Ovary (tissue), 9 donors: Measurements from ENCODE around the gene CRIM1. TPM values are rescaled to one million over a fixed set of nuclear protein-coding genes. Genes with fewer than 3 reads are reported as not detected.

Source experiments
- DNase-seq, 5 donors: peaks; one replicate each; pipeline ENCODE4 v3.0.0-alpha.2; 2019 to 2020
- H3K27ac ChIP-seq, 2 donors: fragments of 200-600 bp; one replicate each; pipeline versions ENCODE4 v1.5.1 to v1.8.0; 2019 to 2022
- H3K27me3 ChIP-seq: fragments of 200-600 bp; one replicate; pipeline ENCODE4 v1.8.0; 2022
- H3K36me3 ChIP-seq: fragments of 200-600 bp; sonication (generic); one replicate; pipeline ENCODE4 v1.5.1; 2019
- H3K4me1 ChIP-seq: one replicate; pipeline ENCODE4 v1.8.1; 2013; ENCODE audit warnings: mild to moderate bottlenecking, moderate library complexity; ENCODE audit not compliant: insufficient read depth
- H3K4me3 ChIP-seq: fragments of 200-600 bp; sonication (generic); one replicate; pipeline ENCODE4 v1.5.1; 2017
- H3K9me3 ChIP-seq, 2 donors: fragments of 200-600 bp in 1 of 2; sonication (generic) in 1 of 2; one replicate each; pipeline versions ENCODE4 v1.5.1 to v1.8.1; 2013 to 2019; ENCODE audit warnings: mild to moderate bottlenecking in 1 of 2, moderate library complexity in 1 of 2
- CTCF ChIP-seq, 3 donors: fragments of 450-650 bp in 2 of 3; fragments of 200-600 bp in 1 of 3; IDR thresholded peaks; one replicate each; pipeline versions ENCODE4 v1.5.1 to v1.8.0; 2016 to 2022; ENCODE audit warnings: antibody characterized with exemption in 3 of 3, mild to moderate bottlenecking in 1 of 3
- EP300 ChIP-seq: sonication (generic); formaldehyde crosslinking; IDR thresholded peaks from one replicate; pipeline ENCODE4 v1.6.1; 2017; ENCODE audit warnings: antibody characterized with exemption
- POLR2A ChIP-seq: fragments of 450-650 bp; IDR thresholded peaks from one replicate; pipeline ENCODE4 v1.6.1; 2017; ENCODE audit warnings: antibody characterized with exemption, mild to moderate bottlenecking, moderate library complexity
- WGBS, 3 donors: extraction: QIAGEN DNeasy Blood & Tissue Kit in 1 of 3; methylation state at CpG; one replicate each; pipeline versions ENCODE4 v1.1.5 to v1.1.7; 2013 to 2017; 5-methylcytosine and 5-hydroxymethylcytosine counted together
- intact Hi-C, 4 donors: fragments of 100-400 bp; cut with DNase I; formaldehyde crosslinking; loops; one replicate each; pipeline versions ENCODE4 v1.11.0 to v1.15.1; 2022 to 2023
- polyA plus RNA-seq, 2 donors: library from polyadenylated mRNA; stranded (reverse); fragments of 200-250 nt in 1 of 2; fragments of 350-450 nt in 1 of 2; fragmentation: Illumina TruSeq in 1 of 2; extraction: RNeasy Lipid Tissue Mini Kit (QIAGEN cat#74804) in 1 of 2; gene quantifications; one replicate each; pipeline ENCODE4 v1.2.3, GENCODE V29; 2013 to 2014
- total RNA-seq, 7 donors: library from RNA; depleted of rRNA in 2 of 7; stranded (reverse); fragments of >200 nt in 2 of 7; fragmentation: NEBNext Ultra II Directional in 3 of 7; extraction: Animal tissue kit (Norgen Biotek cat#: 25700) in 3 of 7; gene quantifications; one replicate each; pipeline versions ENCODE4 v1.1.0 to v1.2.4, GENCODE V29; 2016 to 2023
- donor health status: DM: no; HTN: no; CAD: no; lungs with moderate emphysema.
- donor health status: DM: no; HTN: no; CAD: no.
- donor health status: Bipolar disorder and iron deficiency.
- donor health status: DM: yes; HTN: yes; CAD: no.
- donor health status: DM: no; HTN: no; CAD: no.
- donor health status: DM: yes; HTN: yes; CAD: no.

Gene CRIM1
- total and polyA plus RNA-seq, 9 donors: 38.4 to 134 (median 65.0) TPM

GRCh38 chr2:36356990-36357846 is 1.6 kb downstream of the CRIM1 start:
- Histone ChIP-seq H3K4me3 (peak overlapping the region; percentile 68), H3K4me1 (peaks cover 16% of the 10 kb centered on the region), H3K27me3 (no peaks in the 10 kb centered on the region), H3K36me3 (no peaks in the 10 kb centered on the region), H3K9me3 (no peaks in the 10 kb centered on the region), H3K27ac (peak overlapping the region; percentile 85 to 91)
- intact Hi-C loops: loop anchor here in 3 of 4 donors (2.0 to 10.0 kb wide), 8 partner anchors 65 to 425 kb away; no protein-coding TSS in a partner anchor
- WGBS, 3 donors: 0 to 1% (median 0%) methylated on average over 53 of the region's 53 CpGs
- peak; percentile 46 to 68 (median 56) for DNase-seq
- TF ChIP-seq CTCF (IDR thresholded peaks at IDR 0.05) (no peak), POLR2A (no peak), EP300 (no peak)

GRCh38 chr2:36357847-36358659 is 2.5 kb downstream of the CRIM1 start:
- Histone ChIP-seq H3K27me3 (no peaks in the 10 kb centered on the region), H3K9me3 (no peaks in the 10 kb centered on the region), H3K4me1 (peaks cover 16% of the 10 kb centered on the region), H3K36me3 (no peaks in the 10 kb centered on the region), H3K4me3 (peak overlapping the region; percentile 68), H3K27ac (peak overlapping the region; percentile 85 to 91)
- TF ChIP-seq POLR2A (no peak), EP300 (no peak), CTCF (IDR thresholded peaks at IDR 0.05) (peak in 2 of 3 donors; percentile 44 to 61)
- WGBS, 3 donors: 3 to 4% (median 4%) methylated on average over 9 of the region's 9 CpGs
- peak in 1 of 5 donors; percentile 29 for DNase-seq
- intact Hi-C loops: loop anchor here in 3 of 4 donors (2.0 to 10.0 kb wide), 8 partner anchors 64 to 424 kb away; no protein-coding TSS in a partner anchor

GRCh38 chr2:36359067-36359466 is 3.5 kb downstream of the CRIM1 start:
- H3K36me3 ChIP-seq: no peaks in the 10 kb centered on the region
- no peaks in the 10 kb centered on the region for H3K27me3 ChIP-seq
- H3K27ac ChIP-seq: no peak overlapping the region
- H3K4me1 ChIP-seq: peaks cover 16% of the 10 kb centered on the region
- H3K9me3 ChIP-seq: no peaks in the 10 kb centered on the region
- no peak overlapping the region for H3K4me3 ChIP-seq
- no peak for DNase-seq
- 28 to 32% (median 32%) methylated on average over 5 of the region's 5 CpGs for WGBS, 3 donors
- TF ChIP-seq POLR2A: no peak
- TF ChIP-seq CTCF (IDR thresholded peaks at IDR 0.05): peak in 1 of 3 donors; percentile 13
- no peak for TF ChIP-seq EP300
- intact Hi-C loops: loop anchor here in 3 of 4 donors (5.0 to 10.0 kb wide), 7 partner anchors 63 to 423 kb away; no protein-coding TSS in a partner anchor

- Histone ChIP-seq H3K4me1 (peaks cover 12% of the 10 kb centered on the region), H3K27ac (no peak overlapping the region), H3K9me3 (no peaks in the 10 kb centered on the region), H3K4me3 (no peak overlapping the region), H3K36me3 (no peaks in the 10 kb centered on the region), H3K27me3 (no peaks in the 10 kb centered on the region)
- 68 to 73% (median 72%) methylated on average over 4 of the region's 4 CpGs for WGBS, 3 donors
- no peak for DNase-seq
- TF ChIP-seq POLR2A (no peak), CTCF (IDR thresholded peaks at IDR 0.05) (no peak), EP300 (no peak)
- intact Hi-C loops: loop anchor here in 1 of 4 donors (10.0 kb wide), 1 partner anchor 135 kb away; no protein-coding TSS in a partner anchor
These were observed 4.5 kb downstream of the CRIM1 start for GRCh38 chr2:36360063-36360462.
